GM19193 (cell line): ENCODE measurements around the gene EDEM3.

Experiments used
- POLR2A ChIP-seq: IDR thresholded peaks from 4 replicates; pipeline ENCODE4 v1.6.1; 2011; ENCODE audit not compliant: insufficient read depth, insufficient read length; ENCODE audit errors: extremely low read depth

Gene EDEM3

DNA sequence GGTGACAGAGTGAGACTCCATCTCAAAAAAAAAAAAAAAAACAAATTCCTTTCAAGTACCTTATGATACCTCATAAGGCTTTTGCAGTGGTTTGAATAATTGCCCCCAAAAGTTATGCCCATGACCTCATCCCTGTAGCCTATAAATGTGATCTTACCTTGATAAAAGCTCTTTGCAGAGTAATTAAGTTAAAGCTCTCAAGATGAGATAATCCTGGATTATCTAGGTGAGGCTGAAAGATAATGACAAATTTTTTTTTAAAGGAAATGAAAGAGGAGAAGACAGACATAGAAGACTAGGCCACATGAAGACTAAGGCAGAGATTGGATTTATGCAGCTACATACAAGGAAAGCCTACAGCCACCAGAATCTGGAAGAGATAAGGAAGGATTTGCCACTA is 20.7 kb upstream of the EDEM3 start:
- TF ChIP-seq POLR2A, result no peak

DNA sequence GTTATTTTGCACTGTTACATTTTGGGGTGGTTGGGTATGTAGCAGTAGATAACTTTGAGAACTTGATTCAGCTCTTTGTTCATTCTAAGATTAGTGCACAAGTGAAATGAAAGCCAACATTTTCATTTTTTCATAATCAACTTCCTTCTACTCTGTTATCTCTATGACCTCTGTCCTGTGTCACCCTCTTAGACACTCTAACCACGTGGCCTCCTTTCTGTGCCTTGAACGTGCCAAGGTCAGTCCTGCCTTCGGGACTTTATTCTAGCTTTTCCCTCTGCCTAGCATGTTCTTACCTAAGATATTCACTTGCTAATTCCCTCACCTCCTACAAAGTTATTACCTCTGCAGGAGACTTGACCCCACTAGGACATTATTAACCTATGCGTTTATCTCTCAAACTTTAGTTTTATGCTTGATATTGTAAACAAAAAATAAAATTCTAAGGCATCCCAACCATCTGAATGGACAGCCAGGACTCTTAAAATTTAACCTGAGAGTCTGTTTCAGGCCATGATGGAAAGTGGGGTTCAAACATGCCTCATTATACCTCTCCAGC is 19.2 kb upstream of the EDEM3 start:
- no peak for TF ChIP-seq POLR2A

DNA sequence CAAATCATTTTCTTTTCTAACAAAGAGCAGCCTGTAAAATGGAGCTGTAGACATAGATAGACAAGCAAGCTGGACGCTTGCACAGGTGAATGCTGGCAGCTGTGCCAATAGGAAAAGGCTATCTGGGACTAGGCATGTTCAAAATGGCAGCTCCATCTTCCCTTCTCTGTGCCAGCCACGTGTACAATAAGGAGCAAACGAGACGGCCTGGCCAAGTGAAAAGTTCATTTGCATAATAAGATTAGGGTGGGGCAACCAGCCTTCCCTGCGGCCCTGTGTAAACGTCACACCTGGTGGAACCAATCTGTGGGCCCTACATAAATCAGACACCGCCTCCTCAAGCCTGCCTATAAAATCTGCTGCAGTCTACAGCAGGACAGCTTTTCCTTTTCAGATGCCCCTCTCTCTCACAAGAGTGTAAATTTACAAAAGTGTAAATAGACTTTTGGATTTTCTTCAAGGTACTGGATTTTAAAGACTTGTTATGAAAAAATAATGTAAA is 16.6 kb upstream of the EDEM3 start:
- TF ChIP-seq POLR2A, result no peak

DNA sequence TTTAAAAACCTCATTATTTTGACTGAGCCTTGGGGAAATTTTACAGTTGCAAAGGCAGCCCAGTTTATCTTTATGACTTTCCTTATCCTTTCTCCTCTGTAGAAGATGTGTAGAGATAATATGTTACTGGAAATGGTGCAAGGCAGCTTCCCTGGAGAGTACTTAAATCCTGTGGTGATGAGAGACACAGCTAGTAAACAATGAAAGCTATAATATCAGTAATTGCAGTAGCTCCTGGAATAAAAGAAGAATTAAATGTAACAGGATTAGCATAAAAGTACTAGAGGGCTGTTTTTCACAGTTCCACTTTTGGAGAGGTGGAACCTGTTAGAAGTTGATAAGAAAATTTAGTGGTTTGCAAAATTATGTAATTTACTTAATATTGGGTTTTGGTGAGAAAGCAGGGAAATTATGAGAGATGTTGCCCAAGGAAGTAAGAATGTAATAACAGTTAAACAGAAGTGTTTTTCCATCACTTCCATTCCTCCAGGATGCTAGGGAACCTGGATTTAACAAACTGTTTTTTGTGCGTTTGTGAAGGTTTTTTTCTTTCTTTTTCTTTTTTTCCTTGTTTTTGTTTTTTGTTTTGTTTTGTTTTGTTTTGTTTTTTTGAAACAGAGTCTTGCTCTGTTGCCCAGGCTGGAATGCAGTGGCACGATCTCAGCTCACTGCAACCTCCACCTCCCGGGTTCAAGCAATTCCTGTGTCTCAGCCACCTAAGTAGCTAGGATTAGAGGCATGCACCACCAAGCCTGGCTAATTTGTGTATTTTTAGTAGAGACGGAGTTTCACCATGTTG is 15.7 kb upstream of the EDEM3 start:
- TF ChIP-seq POLR2A, result no peak

DNA sequence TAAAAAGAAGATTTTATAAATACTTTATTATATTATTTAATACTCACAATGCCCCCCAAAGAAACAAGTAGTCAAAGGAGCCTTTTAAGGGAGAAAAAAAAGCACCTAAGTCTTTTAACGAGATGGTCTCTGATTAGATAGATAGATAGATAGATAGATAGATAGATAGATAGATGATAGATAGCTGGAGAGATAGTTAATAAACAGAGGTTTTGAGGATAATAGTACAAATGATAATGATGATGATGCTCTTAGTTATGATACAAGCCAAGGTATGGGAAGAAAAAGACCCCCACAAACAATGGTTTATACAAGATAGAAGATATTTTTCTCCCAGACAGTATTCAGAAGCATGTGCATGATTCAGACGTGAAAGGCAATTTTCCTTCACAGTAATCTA is 14.6 kb upstream of the EDEM3 start:
- no peak for TF ChIP-seq POLR2A

DNA sequence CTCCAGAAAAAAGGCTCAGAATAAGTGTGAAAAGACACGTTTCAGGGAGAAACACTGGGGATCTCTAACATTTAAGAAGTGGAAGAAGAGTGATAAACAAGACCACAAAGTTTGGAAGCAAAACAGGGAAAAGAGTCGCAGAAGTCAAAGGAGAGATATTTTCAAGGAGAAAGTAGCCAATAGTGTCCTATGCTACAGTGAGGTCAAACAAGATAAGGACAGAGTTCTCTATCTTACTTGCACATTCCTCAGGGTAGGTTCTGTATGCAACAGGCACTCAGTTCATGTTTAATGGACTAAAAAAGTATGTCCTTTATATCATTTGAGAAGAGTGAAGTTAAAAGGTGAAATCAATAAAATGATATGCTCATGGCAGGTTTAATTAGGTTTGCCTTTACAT is 13.8 kb upstream of the EDEM3 start:
- TF ChIP-seq POLR2A, result no peak

DNA sequence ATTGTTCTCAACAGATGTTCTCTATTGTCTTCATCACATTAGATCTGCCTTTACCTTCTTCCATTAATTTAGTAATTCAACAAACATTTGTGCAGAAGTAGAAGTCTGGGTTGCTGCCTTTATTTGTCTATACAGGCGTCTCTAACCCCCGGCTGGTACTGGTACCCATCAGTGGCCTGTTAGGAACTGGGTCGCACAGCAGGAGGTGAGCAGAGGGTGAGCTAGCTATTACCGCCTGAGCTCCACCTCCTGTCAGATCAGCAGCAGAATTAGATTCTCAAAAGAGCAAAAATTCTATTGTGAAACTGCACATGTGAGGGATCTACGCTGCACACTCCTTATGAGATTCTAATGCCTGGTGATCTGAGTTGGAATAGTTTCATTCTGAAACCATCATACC is 12.9 kb upstream of the EDEM3 start:
- TF ChIP-seq POLR2A, result no peak

DNA sequence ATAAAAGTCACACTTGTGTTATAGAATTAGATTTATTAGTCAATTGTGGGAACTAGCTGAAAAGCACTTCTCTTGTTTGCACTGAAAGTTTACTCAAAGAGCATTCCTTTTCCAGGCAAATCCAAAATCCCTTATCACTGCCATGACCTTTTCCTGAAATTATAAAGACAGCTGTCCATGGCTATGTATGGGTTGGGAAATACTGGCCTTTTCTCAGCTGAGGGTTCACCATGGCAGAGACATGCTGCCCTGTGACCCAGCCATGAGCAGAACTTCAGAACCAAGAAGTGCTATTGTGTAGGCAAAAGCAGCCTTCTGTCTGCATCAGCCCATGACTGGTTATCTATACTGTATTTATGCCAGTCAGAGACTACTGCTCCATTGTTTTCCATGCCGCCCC is 9.8 kb upstream of the EDEM3 start:
- no peak for TF ChIP-seq POLR2A

DNA sequence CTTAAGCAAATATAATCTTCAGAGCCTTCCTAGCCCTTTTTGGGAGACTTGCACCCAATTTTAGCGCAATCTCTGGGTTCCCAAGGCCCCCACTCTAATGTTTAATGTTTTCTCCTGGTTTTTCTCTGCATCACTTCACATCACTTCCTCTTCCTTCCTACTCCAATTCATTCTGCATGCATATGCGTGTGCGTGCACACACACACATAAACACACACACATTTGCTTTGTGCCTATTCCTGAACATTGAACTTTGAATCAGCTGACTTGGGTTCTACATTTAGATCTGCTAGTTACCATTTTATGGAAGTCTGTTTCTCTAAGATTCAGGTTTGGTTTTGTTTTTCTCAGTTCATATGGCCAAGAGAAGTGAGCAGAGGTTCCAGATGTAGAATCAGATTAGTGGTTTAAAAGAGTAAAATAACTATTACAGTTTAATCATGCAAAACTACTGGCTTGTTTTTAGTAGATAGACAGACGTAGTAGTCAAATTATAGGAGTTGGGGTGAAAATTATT is 7.4 kb upstream of the EDEM3 start:
- no peak for TF ChIP-seq POLR2A

DNA sequence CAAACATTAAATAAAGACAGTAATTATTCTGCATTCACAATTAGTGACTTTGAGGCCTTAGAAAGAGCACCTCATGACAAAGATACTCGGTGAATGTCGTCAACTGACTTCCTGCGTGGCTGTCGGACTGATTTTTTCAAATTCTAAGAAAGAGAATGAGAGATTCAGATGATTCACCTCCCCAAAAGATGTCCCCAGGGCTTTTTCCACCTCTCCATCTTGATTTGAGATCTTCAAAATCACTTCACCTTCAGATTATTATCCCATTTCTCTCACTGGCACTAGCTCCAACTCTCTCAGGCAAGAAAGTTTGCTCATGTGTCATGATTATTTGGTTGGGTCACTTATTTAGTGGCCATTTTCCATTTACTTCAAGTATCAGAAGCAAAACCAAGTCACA is 5.0 kb upstream of the EDEM3 start:
- TF ChIP-seq POLR2A, result no peak

DNA sequence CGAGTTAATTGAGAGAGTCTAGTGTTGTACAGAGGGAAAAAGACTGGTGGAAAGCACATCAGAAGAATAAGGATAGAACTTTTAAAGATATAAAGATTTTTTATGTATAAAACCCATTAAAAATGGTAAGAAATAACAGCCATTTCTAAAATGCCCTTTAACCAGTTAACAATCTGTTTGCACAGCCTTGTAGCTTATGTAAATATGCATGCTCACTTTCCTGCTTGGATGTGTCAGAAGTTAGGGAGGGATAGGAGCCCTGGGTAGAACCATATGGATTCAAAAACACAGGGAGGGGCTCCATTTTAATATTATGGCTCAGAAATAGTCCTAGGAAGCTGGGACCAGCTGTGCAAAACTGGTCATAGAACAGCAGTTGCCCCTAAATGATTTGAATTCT is 4.5 kb upstream of the EDEM3 start:
- no peak for TF ChIP-seq POLR2A

DNA sequence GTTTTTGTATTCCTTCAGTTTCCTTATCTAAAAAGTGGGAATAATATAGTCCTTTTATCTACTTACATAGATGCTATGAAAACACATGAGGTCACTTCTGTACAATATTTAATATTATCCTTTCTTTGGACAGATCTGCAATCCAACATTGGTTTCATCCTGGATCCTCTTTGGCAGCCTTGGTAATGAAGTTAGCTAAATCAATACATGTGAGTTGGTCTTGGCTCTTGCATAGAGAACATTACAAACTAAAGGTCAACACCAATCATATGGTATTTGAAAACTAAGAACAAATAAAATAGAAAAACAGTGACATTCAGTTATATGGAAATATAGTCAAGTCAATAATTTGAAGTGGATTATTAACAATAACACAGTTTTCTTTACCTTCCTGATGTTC is 3.2 kb upstream of the EDEM3 start:
- no peak for TF ChIP-seq POLR2A

DNA sequence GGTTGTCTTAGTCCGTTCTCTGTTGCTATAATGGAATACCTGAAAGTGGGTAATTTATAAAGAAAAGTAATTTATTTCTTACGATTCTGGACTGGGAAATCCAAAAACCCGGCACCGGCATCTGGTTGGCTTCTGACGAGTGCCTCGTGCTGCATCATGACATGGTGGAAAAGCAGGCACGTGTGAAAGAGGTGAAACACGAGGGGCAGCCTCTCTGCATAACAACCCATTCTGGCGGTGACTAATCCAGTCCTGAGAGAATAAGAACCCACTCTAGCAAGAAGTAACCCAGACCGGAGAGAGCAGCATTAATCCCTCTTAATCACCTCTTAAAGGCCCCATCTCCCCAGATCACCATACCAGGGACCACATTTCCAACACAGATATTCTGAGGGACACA is 2.7 kb upstream of the EDEM3 start:
- TF ChIP-seq POLR2A, result no peak

DNA sequence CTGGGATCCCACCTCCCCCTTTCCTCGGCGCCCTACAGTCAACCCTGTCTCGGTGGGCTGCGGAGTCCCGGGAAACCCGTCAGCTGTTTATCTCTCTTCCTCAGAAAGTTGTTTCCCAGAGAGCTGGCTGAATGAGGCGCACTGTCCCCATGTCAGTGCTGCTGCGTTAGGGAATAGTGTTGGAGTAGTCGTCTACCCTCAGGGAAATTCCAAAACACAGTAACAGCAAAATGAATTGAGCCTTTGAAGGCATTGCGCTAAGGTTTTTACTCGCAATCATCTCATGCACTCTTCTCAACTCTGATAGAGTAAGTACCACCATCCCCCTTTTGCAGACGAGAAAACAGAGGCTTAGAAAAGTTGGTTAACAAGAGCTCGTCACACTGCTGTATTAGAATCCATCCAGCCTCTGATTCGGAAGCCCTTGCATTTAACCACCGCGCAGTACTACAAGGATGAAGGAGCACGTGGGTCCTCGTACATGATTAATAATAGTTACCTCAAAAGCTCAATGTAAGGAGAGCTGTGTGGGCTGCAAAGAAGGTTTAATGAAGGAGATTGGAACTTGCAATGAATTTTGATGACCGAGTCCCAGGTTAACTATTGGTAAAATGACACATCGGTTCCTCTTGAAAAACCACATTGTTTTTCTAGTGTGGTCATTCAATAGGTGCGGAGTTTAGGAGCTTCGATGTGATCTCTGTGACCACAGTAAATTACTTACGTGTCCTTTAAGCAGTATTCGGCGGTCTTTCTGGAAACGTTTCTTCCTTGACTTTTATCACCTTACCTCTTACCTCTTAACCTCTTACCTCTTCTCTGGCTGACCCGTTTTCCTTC is 788 bp upstream of the EDEM3 start:
- TF ChIP-seq POLR2A, result no peak
